Keratinocyte (primary cell): ENCODE results near the gene SYT2. TPM values are rescaled to one million over a fixed set of nuclear protein-coding genes. Genes with fewer than 3 reads are reported as not detected.
"Not testable (repeated sequence)": the region's sequence is repeated elsewhere in the genome, so short reads cannot be mapped to it uniquely, and the experiment has no call there.

ENCODE experiments used
- DNase-seq: peaks from one replicate; pipeline ENCODE4 v3.0.0-alpha.2; 2011; ENCODE audit warnings: low read depth, missing footprints, low spot score
- FAIRE-seq: peaks from 2 replicates; lab custom pipeline; 2011; peaks lifted over from hg19 to GRCh38; lab: Jason Lieb, UNC
- H2AFZ ChIP-seq: 2 replicates; pipeline ENCODE4 v1.6.0; 2012; ENCODE audit warnings: low read length, control low read depth, inconsistent platforms; ENCODE audit not compliant: control insufficient read depth
- H3K27ac ChIP-seq: 2 replicates; pipeline ENCODE4 v1.5.1; 2011; ENCODE audit warnings: low read length; ENCODE audit not compliant: control insufficient read depth, insufficient read depth
- H3K27me3 ChIP-seq: 3 replicates; pipeline ENCODE4 v1.6.0; 2011; ENCODE audit warnings: low read length; ENCODE audit not compliant: control insufficient read depth, insufficient read depth; ENCODE audit errors: extremely low read depth
- H3K36me3 ChIP-seq, 2 experiments: 2 replicates in 1 of 2; 3 replicates in 1 of 2; pipeline ENCODE4 v1.5.1; 2011; ENCODE audit warnings: low read length in 2 of 2, mild to moderate bottlenecking in 1 of 2; ENCODE audit not compliant: control insufficient read depth in 2 of 2, insufficient read depth in 2 of 2; ENCODE audit errors: extremely low read depth in 1 of 2
- H3K4me1 ChIP-seq: 3 replicates; pipeline ENCODE4 v1.5.1; 2011; ENCODE audit warnings: low read length; ENCODE audit not compliant: control insufficient read depth, insufficient read depth; ENCODE audit errors: extremely low read depth
- H3K4me2 ChIP-seq: 3 replicates; pipeline ENCODE4 v1.6.0; 2011; ENCODE audit warnings: low read depth, low read length; ENCODE audit not compliant: control insufficient read depth, insufficient read depth; ENCODE audit errors: extremely low read depth
- H3K4me3 ChIP-seq, 3 experiments: fragments of 200-600 bp in 1 of 3; sonication (generic) in 1 of 3; 2 replicates in 2 of 3; 3 replicates in 1 of 3; pipeline ENCODE4 v1.5.1; 2011 to 2016; ENCODE audit warnings: low read length in 3 of 3, mild to moderate bottlenecking in 3 of 3, control low read depth in 2 of 3, inconsistent platforms in 1 of 3, low read depth in 1 of 3, mixed read lengths in 1 of 3, mixed run types in 1 of 3, moderate library complexity in 1 of 3; ENCODE audit not compliant: control insufficient read depth in 2 of 3, insufficient read depth in 2 of 3; ENCODE audit errors: extremely low read depth in 1 of 3
- H3K79me2 ChIP-seq: 2 replicates; pipeline ENCODE4 v1.6.0; 2012; ENCODE audit warnings: low read length; ENCODE audit not compliant: control insufficient read depth, insufficient read depth
- H3K9ac ChIP-seq: 3 replicates; pipeline ENCODE4 v1.6.0; 2011; ENCODE audit warnings: low read length; ENCODE audit not compliant: control insufficient read depth, insufficient read depth; ENCODE audit errors: extremely low read depth
- H3K9me1 ChIP-seq: 3 replicates; pipeline ENCODE4 v1.6.0; 2011; ENCODE audit warnings: low read length; ENCODE audit not compliant: control insufficient read depth, insufficient read depth; ENCODE audit errors: extremely low read depth
- H3K9me3 ChIP-seq: 2 replicates; pipeline ENCODE4 v1.5.1; 2012; ENCODE audit warnings: low read depth, low read length; ENCODE audit not compliant: control insufficient read depth
- H4K20me1 ChIP-seq: 3 replicates; pipeline ENCODE4 v1.6.0; 2011; ENCODE audit warnings: low read length; ENCODE audit not compliant: control insufficient read depth, insufficient read depth; ENCODE audit errors: extremely low read depth
- CTCF ChIP-seq, 3 experiments: IDR thresholded peaks in 1 of 3; conservative IDR thresholded peaks in 1 of 3; optimal IDR thresholded peaks in 1 of 3; 2 replicates in 2 of 3; 3 replicates in 1 of 3; pipeline versions ENCODE3 to v1.5.1; 2011; ENCODE audit warnings: low read length in 3 of 3, mild to moderate bottlenecking in 3 of 3, moderate library complexity in 2 of 3, control low read depth in 1 of 3, inconsistent platforms in 1 of 3; ENCODE audit not compliant: insufficient read depth in 2 of 3; ENCODE audit errors: extremely low read depth in 1 of 3
- EZH2 ChIP-seq: IDR thresholded peaks from one replicate; pipeline ENCODE4 v1.6.1; 2012; ENCODE audit warnings: inconsistent platforms, mild to moderate bottlenecking, low read length, moderate library complexity
- dilution Hi-C: fragments of 300-500 bp; cut with MboI; formaldehyde crosslinking; loops from one replicate; pipeline ENCODE4 v1.7.0; 2020; ENCODE audit warnings: low sequenced_read_pairs; ENCODE audit not compliant: extremely low pct_ligation_motif_present
- polyA plus RNA-seq, 5 experiments: library from polyadenylated mRNA; depleted of rRNA in 3 of 5; stranded (reverse) in 3 of 5; stranded (forward) in 1 of 5; unstranded in 1 of 5; fragments of >200 nt; gene quantifications; 1 replicate in 1 of 5; 2 replicates in 3 of 5; 3 replicates in 1 of 5; pipeline versions ENCODE4 v1.2.1 to v1.2.3, GENCODE V29; 2011 to 2012; ENCODE audit warnings: missing spikeins in 2 of 5, low read depth in 1 of 5, low replicate concordance in 1 of 5

The SYT2 gene
- polyA plus RNA-seq, 1 donor (not counting 4 experiments of a cell fraction or from before 2014, with no cell fraction given), result not detected

GRCh38 chr1:202622388-202622787 lies 87.9 kb downstream of the SYT2 start:
- H3K9me1 ChIP-seq, result no peaks in the 10 kb centered on the region
- H3K4me2 ChIP-seq, result no peak overlapping the region
- H3K9me3 ChIP-seq, result no peaks in the 10 kb centered on the region
- H4K20me1 ChIP-seq, result no peaks in the 10 kb centered on the region
- H3K4me3 ChIP-seq, result no peak overlapping the region
- H3K4me1 ChIP-seq, result peaks cover 8% of the 10 kb centered on the region
- no peak overlapping the region for H3K9ac ChIP-seq
- H3K27me3 ChIP-seq, result peaks cover 7% of the 10 kb centered on the region
- no peak for DNase-seq
- no peaks in the 10 kb centered on the region for H3K79me2 ChIP-seq
- H3K36me3 ChIP-seq, result no peaks in the 10 kb centered on the region
- dilution Hi-C loops, result no loop called here
- TF ChIP-seq EZH2, result no peak
- no peak for TF ChIP-seq CTCF (optimal IDR thresholded peaks at IDR 0.05 in 1 of 3, IDR thresholded peaks at IDR 0.05 in 1 of 3, conservative IDR thresholded peaks at IDR 0.05 in 1 of 3; ENCODE audit: extremely low read depth in 1 of 3, insufficient read depth in 2 of 3, low read length in 3 of 3)
- no peak for FAIRE-seq
- H2AFZ ChIP-seq, result no peak overlapping the region
- H3K27ac ChIP-seq, result no peak overlapping the region

GRCh38 chr1:202621446-202621845 lies 88.8 kb downstream of the SYT2 start:
- no peak overlapping the region for H3K9ac ChIP-seq
- no peak overlapping the region for H3K27ac ChIP-seq
- TF ChIP-seq CTCF (optimal IDR thresholded peaks at IDR 0.05 in 1 of 3, IDR thresholded peaks at IDR 0.05 in 1 of 3, conservative IDR thresholded peaks at IDR 0.05 in 1 of 3; ENCODE audit: extremely low read depth in 1 of 3, insufficient read depth in 2 of 3, low read length in 3 of 3), result no peak
- TF ChIP-seq EZH2, result no peak
- no peaks in the 10 kb centered on the region for H4K20me1 ChIP-seq
- H2AFZ ChIP-seq, result no peak overlapping the region
- dilution Hi-C loops, result no loop called here
- no peaks in the 10 kb centered on the region for H3K79me2 ChIP-seq
- FAIRE-seq, result no peak
- H3K9me1 ChIP-seq, result no peaks in the 10 kb centered on the region
- H3K4me1 ChIP-seq, result peaks cover 8% of the 10 kb centered on the region
- DNase-seq, result no peak
- H3K9me3 ChIP-seq, result no peaks in the 10 kb centered on the region
- no peak overlapping the region for H3K4me3 ChIP-seq
- peaks cover 7% of the 10 kb centered on the region for H3K27me3 ChIP-seq
- no peak overlapping the region for H3K4me2 ChIP-seq
- no peaks in the 10 kb centered on the region for H3K36me3 ChIP-seq

- H4K20me1 ChIP-seq, dilution Hi-C loops, H3K27ac ChIP-seq, DNase-seq, H3K36me3 ChIP-seq, H3K4me2 ChIP-seq, FAIRE-seq, H2AFZ ChIP-seq, H3K4me3 ChIP-seq, H3K79me2 ChIP-seq, H3K9me1 ChIP-seq, H3K9me3 ChIP-seq, H3K9ac ChIP-seq, H3K27me3 ChIP-seq: not testable (repeated sequence)
- peaks cover 13% of the 10 kb centered on the region for H3K4me1 ChIP-seq
Observed at GRCh38 chr1:202620036-202620435, 90.2 kb downstream of the SYT2 start.
